ENCODE measurements around the gene RNF38.

The RNF38 gene

DNA sequence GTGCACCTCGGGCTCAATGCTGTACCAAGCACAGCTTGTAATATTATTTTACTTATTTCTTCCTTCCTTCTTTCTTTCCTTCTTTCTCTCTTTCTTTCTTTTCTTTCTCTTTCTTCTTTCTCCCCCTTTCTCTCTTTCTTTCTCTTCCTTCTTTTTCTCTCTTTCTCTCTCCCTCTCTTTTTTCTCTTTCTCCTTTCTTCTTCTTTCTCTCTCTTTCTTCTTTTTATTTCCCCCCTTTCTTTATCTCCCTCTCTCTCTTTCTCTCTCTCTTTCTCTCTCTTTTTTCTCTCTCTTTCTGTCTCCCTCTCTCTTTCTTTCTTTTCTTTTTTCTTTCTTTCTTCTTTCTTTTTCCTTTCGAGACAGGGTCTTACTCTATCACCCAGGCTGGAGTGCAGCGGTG is 109.1 kb downstream of the RNF38 start:
- FAIRE-seq (no peak), DNase-seq (ENCODE audit: insufficient read length, low spot score) (no peak)
- TF ChIP-seq SPI1 (IDR thresholded peaks at IDR 0.05; ENCODE audit: low read depth, low read length) (no peak), POLR2AphosphoS5 (IDR thresholded peaks at IDR 0.05; ENCODE audit: low read depth, low read length) (no peak), PAX5 (IDR thresholded peaks at IDR 0.05; ENCODE audit: insufficient read depth, low read length, severe bottlenecking) (no peak), POLR2A (IDR thresholded peaks at IDR 0.05; ENCODE audit: low read depth, low read length) (no peak), TAF1 (IDR thresholded peaks at IDR 0.05; ENCODE audit: low read depth, low read length) (no peak), POU2F2 (IDR thresholded peaks at IDR 0.05; ENCODE audit: low read depth, low read length) (no peak)

DNA sequence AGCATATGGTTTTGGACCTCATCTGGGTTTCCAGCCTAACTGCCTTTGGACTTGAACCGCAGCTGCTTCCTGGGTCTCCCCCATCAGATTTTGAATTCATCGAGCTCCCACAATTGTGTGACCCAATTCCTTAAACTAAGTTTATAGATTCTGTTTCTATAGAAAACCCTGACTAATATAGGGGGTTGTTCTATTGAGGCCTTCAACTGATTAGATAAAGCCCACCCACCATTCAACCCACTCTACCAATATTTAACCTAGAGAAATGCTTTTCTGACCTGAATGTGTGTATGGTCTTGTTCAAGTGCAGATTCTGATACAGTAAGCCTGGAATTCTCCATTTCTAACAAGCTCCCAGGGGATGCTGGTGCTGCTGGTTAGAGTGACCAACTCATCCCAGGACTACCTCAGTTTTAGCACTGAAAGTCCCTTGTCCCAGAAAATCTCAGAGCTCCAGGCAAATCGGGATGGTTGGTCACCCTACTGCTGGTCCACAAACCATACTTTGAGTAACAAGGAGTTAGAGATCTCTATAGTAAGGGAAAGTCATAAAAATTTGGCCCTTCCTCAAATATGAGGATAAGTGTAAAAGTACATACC is 110.1 kb downstream of the RNF38 start:
- TF ChIP-seq SPI1 (IDR thresholded peaks at IDR 0.05; ENCODE audit: low read depth, low read length) (no peak), POU2F2 (IDR thresholded peaks at IDR 0.05; ENCODE audit: low read depth, low read length) (no peak), POLR2AphosphoS5 (IDR thresholded peaks at IDR 0.05; ENCODE audit: low read depth, low read length) (no peak), PAX5 (IDR thresholded peaks at IDR 0.05; ENCODE audit: insufficient read depth, low read length, severe bottlenecking) (no peak), TAF1 (IDR thresholded peaks at IDR 0.05; ENCODE audit: low read depth, low read length) (no peak), POLR2A (IDR thresholded peaks at IDR 0.05; ENCODE audit: low read depth, low read length) (no peak)
- DNase-seq (ENCODE audit: insufficient read length, low spot score) = no peak
- no peak for FAIRE-seq

DNA sequence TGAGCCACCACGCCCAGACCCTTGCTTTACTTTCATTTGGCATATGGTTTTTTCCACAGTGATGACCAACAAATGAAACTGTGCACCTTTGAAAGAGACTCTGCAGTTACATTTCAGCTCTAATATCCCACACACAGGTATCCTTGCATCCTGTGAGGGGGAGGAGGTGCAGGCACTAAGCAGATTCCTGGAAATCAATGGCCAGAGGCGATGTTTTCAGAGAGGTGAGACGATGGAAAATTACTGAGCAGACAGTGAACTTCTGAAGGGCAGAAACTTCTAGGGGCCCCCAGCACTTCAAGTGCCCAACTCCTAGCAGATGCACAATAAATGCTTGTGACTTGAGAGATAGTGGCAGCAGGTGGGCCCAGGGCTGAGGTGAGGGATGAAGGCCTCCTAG is 112.0 kb downstream of the RNF38 start:
- TF ChIP-seq TAF1 (IDR thresholded peaks at IDR 0.05; ENCODE audit: low read depth, low read length) (no peak), SPI1 (IDR thresholded peaks at IDR 0.05; ENCODE audit: low read depth, low read length) (no peak), POLR2AphosphoS5 (IDR thresholded peaks at IDR 0.05; ENCODE audit: low read depth, low read length) (no peak), PAX5 (IDR thresholded peaks at IDR 0.05; ENCODE audit: insufficient read depth, low read length, severe bottlenecking) (no peak), POLR2A (IDR thresholded peaks at IDR 0.05; ENCODE audit: low read depth, low read length) (no peak), POU2F2 (IDR thresholded peaks at IDR 0.05; ENCODE audit: low read depth, low read length) (no peak)

More for the DNA sequence above, 112.0 kb downstream of the RNF38 start:
- FAIRE-seq (no peak), DNase-seq (ENCODE audit: insufficient read length, low spot score) (no peak)
